NT2/D1 (cell line): ENCODE results near the gene CPE.

Experiments
- SUZ12 ChIP-seq: IDR thresholded peaks from 2 replicates; pipeline ENCODE4 v1.6.1; 2011; ENCODE audit not compliant: insufficient read length, insufficient read depth; ENCODE audit errors: extremely low read depth
- YY1 ChIP-seq: IDR thresholded peaks from 2 replicates; pipeline ENCODE4 v1.6.1; 2011; ENCODE audit not compliant: insufficient read length, insufficient read depth
- ZNF274 ChIP-seq: IDR thresholded peaks from 2 replicates; pipeline ENCODE4 v1.6.1; 2011; ENCODE audit warnings: mild to moderate bottlenecking, low read depth, low read length

DNA sequence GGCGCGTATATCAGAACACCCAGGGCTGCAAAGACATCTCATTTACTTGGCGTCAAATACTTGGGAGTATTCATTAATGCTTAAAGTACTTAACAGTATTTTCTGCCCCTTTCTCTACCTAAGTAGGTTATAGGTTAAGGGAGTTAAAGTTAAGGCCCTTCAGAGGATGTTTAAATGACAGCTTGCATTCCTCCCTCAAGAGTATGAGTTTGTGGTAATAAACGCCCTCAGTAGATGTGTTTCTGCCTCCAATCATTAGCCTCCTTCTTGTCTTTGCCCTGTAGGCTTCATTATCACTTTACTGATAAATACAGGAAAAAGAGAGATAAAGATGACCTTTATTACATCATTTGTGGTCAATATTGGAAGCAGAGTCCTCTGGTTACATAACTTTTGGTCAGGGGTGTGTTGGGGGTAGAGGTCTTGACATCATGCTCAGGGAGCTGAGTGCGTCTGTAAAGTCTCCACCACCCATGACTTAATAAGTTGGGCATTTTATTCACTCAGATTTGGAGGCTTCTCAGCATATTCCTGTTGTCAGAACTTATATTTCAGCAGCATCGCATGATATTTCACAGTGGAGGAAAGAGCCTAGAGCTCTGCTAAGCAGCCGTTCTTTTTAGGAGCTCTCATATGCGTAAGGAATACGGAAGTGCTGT lies 145.9 kb downstream of the CPE start:
- TF ChIP-seq SUZ12, result no peak
- TF ChIP-seq ZNF274, result no peak
- no peak for TF ChIP-seq YY1
